Measurements from ENCODE around the gene EIF4G2.
A peak's percentile ranks its signal among the peaks of the same experiment; 100 is the strongest.

DNA sequence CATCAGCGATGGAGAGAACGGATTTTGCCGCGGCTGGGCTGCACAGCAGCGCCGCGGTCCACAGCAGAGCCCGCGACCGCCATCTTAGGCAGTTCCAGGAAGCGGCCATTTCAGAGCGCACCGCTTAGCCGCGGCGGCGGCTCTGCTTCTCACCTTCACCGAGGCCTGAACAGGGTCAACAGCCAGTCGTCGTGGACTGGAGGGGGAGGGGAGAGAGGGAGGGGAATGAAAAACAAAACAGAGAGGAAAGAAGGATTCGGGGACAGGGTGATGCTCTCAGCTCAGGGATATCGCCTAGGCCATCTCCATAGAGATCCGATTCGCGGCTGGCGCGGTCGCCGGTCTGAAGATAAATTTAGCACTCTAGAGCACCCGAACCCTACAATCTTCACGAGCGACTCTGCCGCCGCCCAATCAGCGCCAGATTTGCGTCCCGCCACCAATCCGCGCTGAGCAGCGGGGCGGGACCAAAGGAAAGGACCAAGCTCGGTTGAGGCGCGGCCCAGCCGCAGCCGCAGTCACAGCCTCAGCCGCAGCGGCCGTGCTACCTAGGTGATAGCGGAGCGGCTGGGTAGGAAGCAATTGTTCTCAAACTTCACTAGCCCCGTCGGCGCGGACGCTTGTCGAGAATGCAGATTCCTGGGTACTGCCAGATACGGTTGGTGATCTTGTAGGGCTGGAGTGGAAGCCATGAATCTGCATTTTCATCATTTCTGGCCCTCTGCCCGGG, 49.1 kb upstream of the EIF4G2 start, which contains the start of gene ZBED5:
- peak; percentile 93 for TF ChIP-seq YY1 (IDR thresholded peaks at IDR 0.05; ENCODE audit: insufficient read depth, insufficient read length)
- TF ChIP-seq ZNF274 (IDR thresholded peaks at IDR 0.05; ENCODE audit: low read depth, low read length), result no peak
